A549 (cell line): ENCODE measurements around the gene SPHK1.

ENCODE experiments used
- CBX8 ChIP-seq: fragments of 200-600 bp; sonication (generic); IDR thresholded peaks from 2 replicates; pipeline ENCODE4 v1.6.1; 2016
- CHD4 ChIP-seq: fragments of 200-600 bp; sonication (generic); IDR thresholded peaks from 2 replicates; pipeline ENCODE4 v1.6.1; 2016; ENCODE audit warnings: antibody characterized with exemption, mild to moderate bottlenecking, borderline replicate concordance
- CTCF ChIP-seq: fragments of >200 bp; sonication (Bioruptor Twin); formaldehyde crosslinking; IDR thresholded peaks from 3 replicates; pipeline ENCODE4 v1.5.1; 2016
- HDAC2 ChIP-seq: fragments of 200-600 bp; sonication (generic); IDR thresholded peaks from 2 replicates; pipeline ENCODE4 v1.6.1; 2016
- POLR2A ChIP-seq: IDR thresholded peaks from 2 replicates; pipeline ENCODE4 v1.6.1; 2012; ENCODE audit warnings: mild to moderate bottlenecking, low read length
- REST ChIP-seq: fragments of 200-600 bp; sonication (generic); IDR thresholded peaks from 2 replicates; pipeline ENCODE4 v1.6.1; 2016; ENCODE audit warnings: antibody characterized with exemption, mild to moderate bottlenecking, moderate library complexity
- SMC3 ChIP-seq: fragments of >200 bp; sonication (Bioruptor Twin); formaldehyde crosslinking; IDR thresholded peaks from 3 replicates; pipeline ENCODE4 v1.6.1; 2018; ENCODE audit warnings: inconsistent platforms
- ZC3H11A ChIP-seq: fragments of 450-650 bp; IDR thresholded peaks from 2 replicates; pipeline ENCODE4 v1.6.1; 2014; ENCODE audit warnings: antibody characterized with exemption, mild to moderate bottlenecking

GRCh38 chr17:76417499-76418143 lies 33.2 kb downstream of the SPHK1 start:
- no peak for TF ChIP-seq REST
- TF ChIP-seq SMC3, result no peak
- TF ChIP-seq POLR2A, result no peak
- no peak for TF ChIP-seq CHD4
- TF ChIP-seq CBX8, result no peak
- no peak for TF ChIP-seq HDAC2
- no peak for TF ChIP-seq CTCF
- TF ChIP-seq ZC3H11A, result no peak
